OCI-LY3 (cell line): Measurements from ENCODE around the gene HSP90B1.

Source experiments
- H2AFZ ChIP-seq: fragments of 200-600, 300-600 bp; shearing (Covaris generic); 2 replicates; pipeline ENCODE4 v1.6.0; 2014; ENCODE audit warnings: antibody characterized with exemption, low read depth, low read length
- H3K27ac ChIP-seq: fragments of 200-600, 300-600 bp; sonication (generic); 2 replicates; pipeline ENCODE4 v1.5.1; 2014; ENCODE audit warnings: mild to moderate bottlenecking, low read length, moderate library complexity, mixed read lengths
- H3K27me3 ChIP-seq: fragments of 200-600, 300-600 bp; sonication (generic); 2 replicates; pipeline ENCODE4 v1.6.1; 2014; ENCODE audit warnings: low read depth, low read length, mixed read lengths
- H3K36me3 ChIP-seq: fragments of 200-600, 300-600 bp; sonication (generic); replicated peaks from 2 replicates; pipeline ENCODE3; 2014; ENCODE audit warnings: low read depth, low read length, mixed read lengths
- H3K4me1 ChIP-seq: fragments of 300-600, 200-600 bp; sonication (generic); 2 replicates; pipeline ENCODE4 v1.6.1; 2014; ENCODE audit warnings: low read length, mixed read lengths
- H3K4me2 ChIP-seq: fragments of 200-600, 300-600 bp; sonication (generic); 2 replicates; pipeline ENCODE4 v1.6.1; 2014; ENCODE audit warnings: low read length, mixed read lengths
- H3K4me3 ChIP-seq: fragments of 300-600, 200-600 bp; sonication (generic); 2 replicates; pipeline ENCODE4 v1.5.1; 2014; ENCODE audit warnings: antibody characterized with exemption, mild to moderate bottlenecking, low read length, moderate library complexity
- H3K79me2 ChIP-seq: fragments of 300-600, 200-600 bp; shearing (Covaris generic); 2 replicates; pipeline ENCODE4 v1.6.1; 2014; ENCODE audit warnings: mild to moderate bottlenecking, low read length, mixed read lengths
- H3K9ac ChIP-seq: fragments of 300-600, 200-600 bp; shearing (Covaris generic); 2 replicates; pipeline ENCODE4 v1.6.0; 2014; ENCODE audit warnings: mild to moderate bottlenecking, low read length, moderate library complexity
- H3K9me3 ChIP-seq: fragments of 200-600, 300-600 bp; shearing (Covaris generic); 2 replicates; pipeline ENCODE4 v1.6.1; 2014; ENCODE audit warnings: low read length, mixed read lengths; ENCODE audit not compliant: insufficient read depth
- H4K20me1 ChIP-seq: fragments of 200-600, 300-600 bp; sonication (generic); 2 replicates; pipeline ENCODE4 v1.6.1; 2016; ENCODE audit warnings: low read length, mixed read lengths; ENCODE audit not compliant: insufficient read depth
- EZH2phosphoT487 ChIP-seq: fragments of 200-600 bp; shearing (Covaris generic); IDR thresholded peaks from 2 replicates; pipeline ENCODE4 v1.6.1; 2018; ENCODE audit warnings: antibody characterized with exemption, mixed run types, low read depth
- TF ChIP-seq, protein P1 (sequence below): fragments of 200-600, 300-600 bp; sonication (generic); IDR thresholded peaks from 2 replicates; pipeline ENCODE4 v1.5.1; 2014; ENCODE audit warnings: antibody characterized with exemption, low read length, low read depth

The HSP90B1 gene

DNA sequence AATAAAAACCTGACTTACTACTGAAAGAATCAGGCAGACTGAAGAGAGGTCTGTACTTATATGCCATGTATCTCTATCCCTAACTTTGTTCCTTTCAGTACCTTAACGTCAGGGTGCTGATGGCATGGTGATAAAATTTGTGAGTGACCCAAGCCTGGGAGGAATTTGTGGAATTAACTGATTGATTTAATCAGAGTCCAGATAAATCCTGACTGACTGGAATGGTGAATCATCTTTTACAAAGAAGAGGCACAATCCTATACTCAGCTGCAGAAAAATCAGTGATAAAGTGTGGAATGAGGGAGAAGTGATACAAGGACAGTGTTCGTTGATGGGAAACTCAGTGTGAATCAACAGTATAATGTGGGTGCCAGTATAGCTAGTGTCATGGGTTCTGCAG lies 39.2 kb downstream of the HSP90B1 start:
- no peak overlapping the region for H2AFZ ChIP-seq

DNA sequence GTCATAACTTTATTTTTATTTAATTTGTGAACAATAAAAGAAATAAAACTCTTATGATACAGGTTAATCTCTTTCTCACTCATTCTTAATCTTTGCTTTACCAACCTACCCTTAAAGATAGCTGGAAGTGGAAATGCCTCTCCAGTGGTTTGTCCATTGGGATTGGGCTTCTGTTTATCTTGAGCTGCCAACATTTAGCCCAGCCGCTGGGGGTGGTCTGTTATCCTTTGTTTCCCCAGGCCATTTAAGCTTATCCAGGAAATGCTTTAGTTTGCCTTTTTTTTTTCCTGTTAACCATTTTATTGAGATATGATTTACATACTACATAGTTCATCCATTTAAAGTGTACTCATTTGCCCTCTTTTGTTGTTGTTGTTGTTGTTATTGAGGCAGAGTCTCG lies 43.7 kb downstream of the HSP90B1 start:
- H3K79me2 ChIP-seq = peaks cover 90% of the 10 kb centered on the region
- H3K9ac ChIP-seq = no peak overlapping the region
- H4K20me1 ChIP-seq = peaks cover 18% of the 10 kb centered on the region
- no peak for TF ChIP-seq EZH2phosphoT487
- TF ChIP-seq, protein P1, sequence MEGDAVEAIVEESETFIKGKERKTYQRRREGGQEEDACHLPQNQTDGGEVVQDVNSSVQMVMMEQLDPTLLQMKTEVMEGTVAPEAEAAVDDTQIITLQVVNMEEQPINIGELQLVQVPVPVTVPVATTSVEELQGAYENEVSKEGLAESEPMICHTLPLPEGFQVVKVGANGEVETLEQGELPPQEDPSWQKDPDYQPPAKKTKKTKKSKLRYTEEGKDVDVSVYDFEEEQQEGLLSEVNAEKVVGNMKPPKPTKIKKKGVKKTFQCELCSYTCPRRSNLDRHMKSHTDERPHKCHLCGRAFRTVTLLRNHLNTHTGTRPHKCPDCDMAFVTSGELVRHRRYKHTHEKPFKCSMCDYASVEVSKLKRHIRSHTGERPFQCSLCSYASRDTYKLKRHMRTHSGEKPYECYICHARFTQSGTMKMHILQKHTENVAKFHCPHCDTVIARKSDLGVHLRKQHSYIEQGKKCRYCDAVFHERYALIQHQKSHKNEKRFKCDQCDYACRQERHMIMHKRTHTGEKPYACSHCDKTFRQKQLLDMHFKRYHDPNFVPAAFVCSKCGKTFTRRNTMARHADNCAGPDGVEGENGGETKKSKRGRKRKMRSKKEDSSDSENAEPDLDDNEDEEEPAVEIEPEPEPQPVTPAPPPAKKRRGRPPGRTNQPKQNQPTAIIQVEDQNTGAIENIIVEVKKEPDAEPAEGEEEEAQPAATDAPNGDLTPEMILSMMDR = no peak
- H3K27ac ChIP-seq = no peak overlapping the region
- peaks cover 38% of the 10 kb centered on the region for H3K36me3 ChIP-seq
- H3K9me3 ChIP-seq = no peaks in the 10 kb centered on the region
- no peak overlapping the region for H3K4me2 ChIP-seq
- no peaks in the 10 kb centered on the region for H3K27me3 ChIP-seq
- no peak overlapping the region for H2AFZ ChIP-seq
- no peak overlapping the region for H3K4me3 ChIP-seq
- H3K4me1 ChIP-seq = no peaks in the 10 kb centered on the region

More for the DNA sequence above, 39.2 kb downstream of the HSP90B1 start:
- H3K27ac ChIP-seq = no peak overlapping the region
- H4K20me1 ChIP-seq = peaks cover 24% of the 10 kb centered on the region
- H3K79me2 ChIP-seq = peaks cover 99% of the 10 kb centered on the region
- no peaks in the 10 kb centered on the region for H3K27me3 ChIP-seq
- no peaks in the 10 kb centered on the region for H3K9me3 ChIP-seq
- no peak overlapping the region for H3K4me2 ChIP-seq
- no peak overlapping the region for H3K9ac ChIP-seq
- H3K4me3 ChIP-seq = no peak overlapping the region
- peaks cover 10% of the 10 kb centered on the region for H3K4me1 ChIP-seq
- TF ChIP-seq, protein P1 = no peak
- no peak for TF ChIP-seq EZH2phosphoT487
- H3K36me3 ChIP-seq = peaks cover 21% of the 10 kb centered on the region

DNA sequence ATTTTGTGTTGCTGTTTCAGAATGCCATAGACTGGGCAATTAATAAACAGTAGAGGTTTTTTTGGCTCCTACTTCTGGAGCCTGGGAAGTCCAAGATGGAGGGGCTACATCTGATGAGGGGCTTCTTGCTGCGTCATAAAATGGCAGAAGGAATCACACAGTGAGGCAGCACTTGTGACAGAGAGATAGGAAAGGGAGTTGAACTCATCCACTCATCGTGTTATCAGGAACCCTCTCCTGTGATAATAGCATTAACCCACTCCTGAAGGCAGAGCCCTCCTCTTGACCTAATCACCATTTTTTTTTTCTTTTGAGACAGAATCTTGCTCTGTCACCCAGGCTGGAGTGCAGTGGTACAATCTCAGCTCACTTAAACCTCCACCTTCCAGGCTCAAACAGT lies 45.2 kb downstream of the HSP90B1 start:
- H3K4me2 ChIP-seq = no peak overlapping the region
- TF ChIP-seq, protein P1 = no peak
- no peak for TF ChIP-seq EZH2phosphoT487
- no peak overlapping the region for H3K4me3 ChIP-seq
- H3K27me3 ChIP-seq = no peaks in the 10 kb centered on the region
- H3K27ac ChIP-seq = no peak overlapping the region
- peaks cover 8% of the 10 kb centered on the region; the same call in 1 of the 2 replicates for H4K20me1 ChIP-seq
- H3K9ac ChIP-seq = no peak overlapping the region
- no peaks in the 10 kb centered on the region for H3K9me3 ChIP-seq
- H3K4me1 ChIP-seq = no peaks in the 10 kb centered on the region
- no peak overlapping the region for H2AFZ ChIP-seq
- H3K36me3 ChIP-seq = peaks cover 29% of the 10 kb centered on the region
- peaks cover 76% of the 10 kb centered on the region for H3K79me2 ChIP-seq

DNA sequence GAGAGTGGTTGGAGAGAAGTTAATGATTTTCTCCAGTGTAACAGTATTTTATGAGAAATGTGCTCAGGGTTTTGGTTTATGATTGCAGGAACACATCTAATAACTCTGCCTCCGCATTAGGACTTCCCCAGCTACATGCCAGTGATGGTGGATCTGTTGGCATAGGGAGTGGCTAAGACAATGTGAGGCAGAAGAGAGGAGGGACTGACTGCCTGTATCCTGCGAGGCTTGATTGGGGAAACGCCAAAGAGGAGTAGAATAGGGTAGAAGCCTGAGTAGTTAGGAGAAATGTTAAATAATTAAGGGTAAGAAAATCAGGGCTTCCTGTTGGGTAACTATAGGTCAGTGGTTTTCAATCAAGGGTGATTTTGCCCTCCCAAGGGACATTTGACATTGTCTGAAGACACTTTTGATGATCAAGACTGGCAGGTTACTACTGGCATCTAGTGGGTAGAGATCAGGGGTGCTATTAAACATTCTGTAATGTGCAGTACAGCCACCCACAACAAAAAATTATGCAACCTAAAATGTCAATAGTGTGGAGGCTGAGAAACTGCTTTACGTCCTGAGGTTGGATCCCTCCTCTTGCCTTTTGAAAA lies 48.3 kb downstream of the HSP90B1 start:
- no peaks in the 10 kb centered on the region for H3K4me1 ChIP-seq
- no peak overlapping the region for H2AFZ ChIP-seq
- H3K9ac ChIP-seq = no peak overlapping the region
- H3K36me3 ChIP-seq = peaks cover 35% of the 10 kb centered on the region
- no peak overlapping the region for H3K4me2 ChIP-seq
- no peak overlapping the region for H3K27ac ChIP-seq
- no peaks in the 10 kb centered on the region for H3K9me3 ChIP-seq
- no peak for TF ChIP-seq EZH2phosphoT487
- TF ChIP-seq, protein P1 = no peak
- H3K27me3 ChIP-seq = no peaks in the 10 kb centered on the region
- 0 out of 2 replicates have a peak, but pooled peaks cover 4% of the 10 kb centered on the region for H4K20me1 ChIP-seq
- H3K79me2 ChIP-seq = peaks cover 45% of the 10 kb centered on the region
- no peak overlapping the region for H3K4me3 ChIP-seq
